ENCODE results near the gene STXBP5.

Gene STXBP5

GRCh38 chr6:147204060-147204785, at the start of gene STXBP5:
STXBP5 (plus strand) TSS chr6:147204417; CDS start chr6:147204533, 116 bp downstream.
- no peaks in the 10 kb centered on the region for H3K27me3 Mint-ChIP-seq
- DNase-seq (ENCODE audit: low spot score in 2 of 2) (no peak), ATAC-seq (ENCODE audit: low read depth) (peak; percentile 25)
- peak within 1 kb of the TSS; percentile 97 for H3K27ac Mint-ChIP-seq
- no peaks in the 10 kb centered on the region for H3K36me3 Mint-ChIP-seq
- no peaks in the 10 kb centered on the region for H3K9me3 Mint-ChIP-seq
- H3K4me3 Mint-ChIP-seq: peak within 1 kb of the TSS; percentile 93
- H3K4me1 Mint-ChIP-seq: peaks cover 16% of the 10 kb centered on the region

GRCh38 chr6:147154454-147154853, 49.8 kb upstream of the STXBP5 start:
- DNase-seq (ENCODE audit: low spot score in 2 of 2) (no peak), ATAC-seq (ENCODE audit: low read depth) (no peak)
- peaks cover 15% of the 10 kb centered on the region for H3K27me3 Mint-ChIP-seq

GRCh38 chr6:147156218-147156617, 48.0 kb upstream of the STXBP5 start:
- Mint-ChIP-seq H3K36me3 (no peaks in the 10 kb centered on the region), H3K27me3 (peaks cover 11% of the 10 kb centered on the region), H3K4me3 (no peak overlapping the region), H3K27ac (no peak overlapping the region), H3K4me1 (no peaks in the 10 kb centered on the region), H3K9me3 (no peaks in the 10 kb centered on the region)
- DNase-seq (ENCODE audit: low spot score in 2 of 2) (no peak), ATAC-seq (ENCODE audit: low read depth) (no peak)

More at GRCh38 chr6:147154454-147154853, 49.8 kb upstream of the STXBP5 start:
- no peaks in the 10 kb centered on the region for H3K4me1 Mint-ChIP-seq
- H3K4me3 Mint-ChIP-seq: no peak overlapping the region
- no peak overlapping the region for H3K27ac Mint-ChIP-seq
- no peaks in the 10 kb centered on the region for H3K9me3 Mint-ChIP-seq
- H3K36me3 Mint-ChIP-seq: no peaks in the 10 kb centered on the region

- H3K4me1 Mint-ChIP-seq: no peaks in the 10 kb centered on the region
- H3K9me3 Mint-ChIP-seq: no peaks in the 10 kb centered on the region
- no peaks in the 10 kb centered on the region for H3K36me3 Mint-ChIP-seq
- peaks cover 11% of the 10 kb centered on the region for H3K27me3 Mint-ChIP-seq
- H3K27ac Mint-ChIP-seq: no peak overlapping the region
- no peak for ATAC-seq (ENCODE audit: low read depth)
- H3K4me3 Mint-ChIP-seq: no peak overlapping the region
- no peak for DNase-seq (ENCODE audit: low spot score in 2 of 2)
Measured at GRCh38 chr6:147156799-147157382, 47.3 kb upstream of the STXBP5 start.

- DNase-seq (ENCODE audit: low spot score in 2 of 2): no peak
- Mint-ChIP-seq H3K9me3 (no peaks in the 10 kb centered on the region), H3K27ac (no peak overlapping the region), H3K36me3 (no peaks in the 10 kb centered on the region), H3K4me3 (no peak overlapping the region), H3K4me1 (no peaks in the 10 kb centered on the region), H3K27me3 (peaks cover 7% of the 10 kb centered on the region)
- ATAC-seq (ENCODE audit: low read depth): no peak
Measured at GRCh38 chr6:147157930-147158329, 46.3 kb upstream of the STXBP5 start.

GRCh38 chr6:147158881-147159280, 45.3 kb upstream of the STXBP5 start:
- H3K4me1 Mint-ChIP-seq: no peaks in the 10 kb centered on the region
- H3K36me3 Mint-ChIP-seq: no peaks in the 10 kb centered on the region
- H3K27ac Mint-ChIP-seq: no peak overlapping the region
- ATAC-seq (ENCODE audit: low read depth) (no peak), DNase-seq (ENCODE audit: low spot score in 2 of 2) (no peak)
- H3K27me3 Mint-ChIP-seq: peaks cover 3% of the 10 kb centered on the region
- H3K4me3 Mint-ChIP-seq: no peak overlapping the region
- no peaks in the 10 kb centered on the region for H3K9me3 Mint-ChIP-seq

GRCh38 chr6:147159536-147160374, 44.5 kb upstream of the STXBP5 start:
- Mint-ChIP-seq H3K4me1 (no peaks in the 10 kb centered on the region), H3K36me3 (no peaks in the 10 kb centered on the region), H3K9me3 (no peaks in the 10 kb centered on the region), H3K4me3 (no peak overlapping the region), H3K27ac (no peak overlapping the region), H3K27me3 (peaks cover 2% of the 10 kb centered on the region)
- ATAC-seq (ENCODE audit: low read depth) (no peak), DNase-seq (ENCODE audit: low spot score in 2 of 2) (no peak)

GRCh38 chr6:147160593-147160992, 43.6 kb upstream of the STXBP5 start:
- peaks cover 5% of the 10 kb centered on the region for H3K27me3 Mint-ChIP-seq
- no peak for DNase-seq (ENCODE audit: low spot score in 2 of 2)
- no peak for ATAC-seq (ENCODE audit: low read depth)
- no peak overlapping the region for H3K27ac Mint-ChIP-seq
- no peaks in the 10 kb centered on the region for H3K4me1 Mint-ChIP-seq
- no peak overlapping the region for H3K4me3 Mint-ChIP-seq
- H3K36me3 Mint-ChIP-seq: no peaks in the 10 kb centered on the region
- no peaks in the 10 kb centered on the region for H3K9me3 Mint-ChIP-seq

- ATAC-seq (ENCODE audit: low read depth) (no peak), DNase-seq (ENCODE audit: low spot score in 2 of 2) (no peak)
- Mint-ChIP-seq H3K27me3 (peaks cover 5% of the 10 kb centered on the region), H3K9me3 (no peaks in the 10 kb centered on the region), H3K4me1 (no peaks in the 10 kb centered on the region), H3K4me3 (no peak overlapping the region), H3K27ac (no peak overlapping the region), H3K36me3 (no peaks in the 10 kb centered on the region)
Measured at GRCh38 chr6:147161253-147161973, 42.8 kb upstream of the STXBP5 start.

GRCh38 chr6:147161974-147162495, 42.2 kb upstream of the STXBP5 start:
- H3K27ac Mint-ChIP-seq: no peak overlapping the region
- no peaks in the 10 kb centered on the region for H3K4me1 Mint-ChIP-seq
- H3K27me3 Mint-ChIP-seq: peaks cover 6% of the 10 kb centered on the region
- H3K4me3 Mint-ChIP-seq: no peak overlapping the region
- no peak for DNase-seq (ENCODE audit: low spot score in 2 of 2)
- H3K9me3 Mint-ChIP-seq: no peaks in the 10 kb centered on the region
- no peak for ATAC-seq (ENCODE audit: low read depth)
- H3K36me3 Mint-ChIP-seq: no peaks in the 10 kb centered on the region

- Mint-ChIP-seq H3K4me1 (no peaks in the 10 kb centered on the region), H3K27me3 (peaks cover 6% of the 10 kb centered on the region), H3K4me3 (no peak overlapping the region), H3K27ac (no peak overlapping the region), H3K9me3 (no peaks in the 10 kb centered on the region), H3K36me3 (no peaks in the 10 kb centered on the region)
- DNase-seq (ENCODE audit: low spot score in 2 of 2): no peak
- no peak for ATAC-seq (ENCODE audit: low read depth)
Measured at GRCh38 chr6:147164761-147165160, 39.5 kb upstream of the STXBP5 start.

GRCh38 chr6:147166360-147166944, 37.8 kb upstream of the STXBP5 start:
- Mint-ChIP-seq H3K27ac (no peak overlapping the region), H3K27me3 (peaks cover 6% of the 10 kb centered on the region), H3K4me1 (no peaks in the 10 kb centered on the region), H3K4me3 (no peak overlapping the region), H3K9me3 (no peaks in the 10 kb centered on the region), H3K36me3 (no peaks in the 10 kb centered on the region)
- ATAC-seq (ENCODE audit: low read depth): no peak
- DNase-seq (ENCODE audit: low spot score in 2 of 2): no peak

GRCh38 chr6:147166992-147167391, 37.2 kb upstream of the STXBP5 start:
- H3K36me3 Mint-ChIP-seq: no peaks in the 10 kb centered on the region
- H3K4me3 Mint-ChIP-seq: no peak overlapping the region
- peaks cover 6% of the 10 kb centered on the region for H3K27me3 Mint-ChIP-seq
- ATAC-seq (ENCODE audit: low read depth) (no peak), DNase-seq (ENCODE audit: low spot score in 2 of 2) (no peak)
- no peak overlapping the region for H3K27ac Mint-ChIP-seq
- H3K9me3 Mint-ChIP-seq: no peaks in the 10 kb centered on the region
- H3K4me1 Mint-ChIP-seq: no peaks in the 10 kb centered on the region
